H9 (cell line): ENCODE data around the gene TNXB. TPM values are rescaled to one million over a fixed set of nuclear protein-coding genes. Genes with fewer than 3 reads are reported as not detected.

Source experiments
- DNase-seq: peaks from one replicate; pipeline ENCODE4 v3.0.0-alpha.2; 2017
- H2AFZ ChIP-seq: one replicate; pipeline ENCODE4 v1.6.1; 2013; ENCODE audit warnings: mild to moderate bottlenecking, low read length, control low read depth, moderate library complexity
- H2AK5ac ChIP-seq: 2 replicates; pipeline ENCODE4 v1.6.1; 2013; ENCODE audit warnings: low read length, control low read depth, mixed read lengths; ENCODE audit not compliant: insufficient read length
- H2BK120ac ChIP-seq: one replicate; pipeline ENCODE4 v1.6.1; 2013; ENCODE audit warnings: low read depth, mild to moderate bottlenecking, low read length, control low read depth, inconsistent platforms; ENCODE audit not compliant: poor library complexity, severe bottlenecking
- H2BK12ac ChIP-seq: 2 replicates; pipeline ENCODE4 v1.6.1; 2013; ENCODE audit warnings: low read length, control low read depth, mixed read lengths, low read depth; ENCODE audit not compliant: insufficient read length
- H2BK15ac ChIP-seq: 2 replicates; pipeline ENCODE4 v1.6.1; 2013; ENCODE audit warnings: low read depth, low read length, control low read depth
- H2BK20ac ChIP-seq: one replicate; pipeline ENCODE4 v1.6.1; 2013; ENCODE audit warnings: low read depth, mild to moderate bottlenecking, low read length, control low read depth, inconsistent platforms; ENCODE audit not compliant: poor library complexity, severe bottlenecking
- H2BK5ac ChIP-seq: 2 replicates; pipeline ENCODE4 v1.6.1; 2013; ENCODE audit warnings: low read length, control low read depth, mixed read lengths; ENCODE audit not compliant: insufficient read length
- H3K14ac ChIP-seq: 2 replicates; pipeline ENCODE4 v1.6.1; 2013; ENCODE audit warnings: low read length, control low read depth; ENCODE audit not compliant: insufficient read depth
- H3K18ac ChIP-seq: 2 replicates; pipeline ENCODE4 v1.6.1; 2013; ENCODE audit warnings: low read depth, mild to moderate bottlenecking, mixed read lengths, low read length, control low read depth; ENCODE audit not compliant: insufficient read length
- H3K23ac ChIP-seq: 2 replicates; pipeline ENCODE4 v1.6.1; 2013; ENCODE audit warnings: low read length, control low read depth, mixed read lengths, low read depth; ENCODE audit not compliant: insufficient read length
- H3K23me2 ChIP-seq: 2 replicates; pipeline ENCODE4 v1.6.1; 2013; ENCODE audit warnings: low read depth, mild to moderate bottlenecking, mixed read lengths, low read length, control low read depth; ENCODE audit not compliant: insufficient read length, poor library complexity, severe bottlenecking
- H3K27ac ChIP-seq: 2 replicates; pipeline ENCODE4 v1.5.1; 2013; ENCODE audit warnings: low read length, control low read depth, mixed read lengths, low read depth; ENCODE audit not compliant: insufficient read length
- H3K27me3 ChIP-seq: 2 replicates; pipeline ENCODE4 v1.6.1; 2013; ENCODE audit warnings: low read length, control low read depth, inconsistent platforms; ENCODE audit not compliant: insufficient read depth
- H3K4ac ChIP-seq: 2 replicates; pipeline ENCODE4 v1.6.1; 2013; ENCODE audit warnings: low read depth, mild to moderate bottlenecking, control low read depth, inconsistent platforms, low read length, moderate library complexity
- H3K4me1 ChIP-seq: 2 replicates; pipeline ENCODE4 v1.6.1; 2013; ENCODE audit warnings: low read length, control low read depth, inconsistent platforms; ENCODE audit not compliant: insufficient read depth
- H3K4me2 ChIP-seq: 2 replicates; pipeline ENCODE4 v1.6.1; 2013; ENCODE audit warnings: low read length, control low read depth, mixed read lengths; ENCODE audit not compliant: insufficient read length, insufficient read depth
- H3K56ac ChIP-seq: 2 replicates; pipeline ENCODE4 v1.6.1; 2013; ENCODE audit warnings: low read depth, mild to moderate bottlenecking, mixed read lengths, low read length, control low read depth; ENCODE audit not compliant: insufficient read length
- H3K79me1 ChIP-seq: 2 replicates; pipeline ENCODE4 v1.6.1; 2013; ENCODE audit warnings: low read depth, mild to moderate bottlenecking, moderate library complexity, low read length, control low read depth, inconsistent platforms; ENCODE audit not compliant: insufficient read depth, poor library complexity, severe bottlenecking
- H3K79me2 ChIP-seq: 2 replicates; pipeline ENCODE4 v1.6.1; 2013; ENCODE audit warnings: low read length, control low read depth, inconsistent platforms; ENCODE audit not compliant: insufficient read depth
- H3K9ac ChIP-seq: 2 replicates; pipeline ENCODE4 v1.6.1; 2013; ENCODE audit warnings: low read length, control low read depth, mixed read lengths; ENCODE audit not compliant: insufficient read length; ENCODE audit errors: extremely low read depth
- H3K9me3 ChIP-seq: one replicate; pipeline ENCODE4 v1.6.1; 2013; ENCODE audit warnings: low read depth, low read length, inconsistent platforms; ENCODE audit not compliant: control insufficient read depth
- H3T11ph ChIP-seq: one replicate; pipeline ENCODE4 v1.6.1; 2013; ENCODE audit warnings: mild to moderate bottlenecking, low read length, control low read depth, inconsistent platforms
- H4K20me1 ChIP-seq: one replicate; pipeline ENCODE4 v1.6.1; 2013; ENCODE audit not compliant: control insufficient read depth, insufficient read length, insufficient read depth
- H4K5ac ChIP-seq: 2 replicates; pipeline ENCODE4 v1.6.1; 2013; ENCODE audit warnings: low read depth, mild to moderate bottlenecking, mixed read lengths, low read length, control low read depth; ENCODE audit not compliant: insufficient read length
- H4K8ac ChIP-seq: replicated peaks from 2 replicates; pipeline ENCODE4 v1.6.1; 2013; ENCODE audit warnings: low read length, control low read depth, mixed read lengths, low read depth; ENCODE audit not compliant: insufficient read length
- H4K91ac ChIP-seq: 2 replicates; pipeline ENCODE4 v1.6.1; 2013; ENCODE audit warnings: low read depth, mild to moderate bottlenecking, moderate library complexity, mixed read lengths, low read length, control low read depth; ENCODE audit not compliant: insufficient read length
- H3K27ac Mint-ChIP-seq, 3 experiments: 2 replicates in 2 of 3; 3 replicates in 1 of 3; pipeline ENCODE4 v1.8.0; 2020 to 2021; ENCODE audit warnings: mixed read lengths in 3 of 3, mild to moderate bottlenecking in 1 of 3, moderate library complexity in 1 of 3
- H3K27me3 Mint-ChIP-seq: 2 replicates; pipeline ENCODE4 v1.8.0; 2021; ENCODE audit warnings: low read depth, mild to moderate bottlenecking, moderate library complexity, mixed read lengths
- H3K36me3 Mint-ChIP-seq, 3 experiments: 2 replicates in 2 of 3; 3 replicates in 1 of 3; pipeline ENCODE4 v1.8.0; 2020 to 2021; ENCODE audit warnings: low read depth in 3 of 3, mixed read lengths in 3 of 3; ENCODE audit not compliant: insufficient read depth in 1 of 3
- H3K4me1 Mint-ChIP-seq, 2 experiments: 2 replicates each; pipeline ENCODE4 v1.8.0; 2020; ENCODE audit warnings: mixed read lengths in 2 of 2
- H3K4me3 Mint-ChIP-seq, 2 experiments: 2 replicates in 1 of 2; 3 replicates in 1 of 2; pipeline ENCODE4 v1.8.0; 2020 to 2021; ENCODE audit warnings: mild to moderate bottlenecking in 2 of 2, mixed read lengths in 2 of 2, moderate library complexity in 1 of 2
- H3K9me3 Mint-ChIP-seq, 2 experiments: 2 replicates in 1 of 2; 3 replicates in 1 of 2; pipeline ENCODE4 v1.8.0; 2020; ENCODE audit warnings: mild to moderate bottlenecking in 2 of 2, mixed read lengths in 2 of 2, moderate library complexity in 1 of 2
- WGBS: extraction: QIAGEN DNeasy Blood & Tissue Kit; methylation state at CpG from one replicate; pipeline ENCODE4 v1.1.7; 2013; ENCODE audit warnings: missing lambda C conversion rate, low lambda C conversion rate, mixed read lengths; ENCODE audit not compliant: insufficient read length; ENCODE audit errors: extremely low coverage; 5-methylcytosine and 5-hydroxymethylcytosine counted together
- total RNA-seq: library from RNA; stranded (reverse); gene quantifications from 2 replicates; pipeline ENCODE4 v1.2.1, GENCODE V29; 2021
- TF ChIP-seq, protein P1 (sequence below): fragments of 200-600 bp; sonication (generic); conservative IDR thresholded peaks from 3 replicates; pipeline ENCODE4 v1.8.0; 2021; ENCODE audit warnings: antibody characterized with exemption, mild to moderate bottlenecking

TNXB gene
- total RNA-seq, 1 experiment from 2014 or later: 5.0 TPM

DNA sequence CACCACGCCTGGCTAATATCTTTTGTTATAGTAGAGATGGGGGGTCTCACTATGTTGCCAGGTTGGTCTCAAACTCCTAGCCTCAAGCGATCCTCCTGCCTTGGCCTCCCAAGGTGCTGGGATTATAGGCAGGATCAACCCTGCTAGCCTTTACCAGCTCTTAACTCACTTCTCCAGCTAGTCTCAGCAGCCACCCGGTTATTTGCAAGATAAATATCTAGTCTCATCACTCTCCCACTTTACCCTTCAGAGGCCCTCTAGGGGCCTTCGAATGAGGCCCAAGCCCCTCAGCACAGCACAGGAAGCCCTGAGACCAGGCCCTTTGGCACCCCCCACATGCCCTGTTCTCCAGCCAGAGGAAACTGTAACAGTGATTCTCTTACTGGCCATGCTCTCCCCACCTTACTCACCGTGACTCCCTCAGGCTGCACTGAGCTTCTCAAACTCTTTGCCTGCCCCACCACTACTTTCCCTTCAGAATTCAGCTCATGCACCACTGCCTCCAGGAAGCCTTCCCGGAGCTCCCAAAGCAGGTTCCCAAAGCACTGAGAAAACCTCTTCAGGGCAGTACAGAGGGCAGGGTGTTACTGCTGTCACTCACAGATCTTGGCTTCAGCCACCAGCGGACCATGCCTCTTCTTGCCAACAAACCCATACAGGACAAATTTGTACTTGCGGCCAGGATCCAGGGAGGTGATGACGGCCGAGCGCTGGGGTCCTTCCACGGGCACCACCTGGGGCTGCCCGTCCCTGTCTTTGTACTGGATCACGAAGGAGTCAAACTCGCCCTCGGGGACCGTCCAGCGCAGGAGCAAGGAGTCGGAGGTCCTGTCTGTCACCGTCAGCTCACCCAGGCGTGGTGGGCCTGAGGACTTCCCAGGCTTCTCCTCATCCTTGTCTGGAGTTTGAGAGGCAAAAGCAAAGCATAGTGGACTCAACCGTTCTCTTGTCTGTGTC lies 25.0 kb downstream of the TNXB start:
- H3K27ac Mint-ChIP-seq: peak overlapping the region in 1 of 3 experiments; percentile 21; a peak in 2 of 7 replicates
- H3K4me3 Mint-ChIP-seq: no peak overlapping the region

More for the DNA sequence above, 25.0 kb downstream of the TNXB start:
- Histone ChIP-seq H3K9me3 (no peaks in the 10 kb centered on the region), H3K14ac (no peak overlapping the region), H2BK20ac (no peak overlapping the region), H2AFZ (no peak overlapping the region), H3K4me1 (no peaks in the 10 kb centered on the region), H2BK15ac (no peak overlapping the region), H2BK5ac (no peak overlapping the region), H3K27ac (no peak overlapping the region), H4K8ac (no peak overlapping the region), H4K5ac (no peak overlapping the region), H4K91ac (no peak overlapping the region), H3K4ac (no peak overlapping the region), H3K9ac (no peak overlapping the region), H3K27me3 (no peaks in the 10 kb centered on the region; the same call in 1 of the 2 replicates), H4K20me1 (no peaks in the 10 kb centered on the region), H3K18ac (no peak overlapping the region), H3K23me2 (peaks cover 3% of the 10 kb centered on the region), H3K56ac (no peak overlapping the region), H3K79me1 (no peaks in the 10 kb centered on the region), H2BK12ac (no peak overlapping the region), H3K79me2 (no peaks in the 10 kb centered on the region), H3K23ac (no peak overlapping the region), H2AK5ac (no peak overlapping the region), H2BK120ac (no peak overlapping the region), H3T11ph (no peak overlapping the region), H3K4me2 (no peak overlapping the region)
- DNase-seq: no peak
- Mint-ChIP-seq H3K36me3 (no peaks in the 10 kb centered on the region), H3K27me3 (peaks cover 26% of the 10 kb centered on the region), H3K9me3 (no peaks in the 10 kb centered on the region), H3K4me1 (peaks cover 12 to 27% of the 10 kb centered on the region in 2 experiments)
- TF ChIP-seq, protein P1, sequence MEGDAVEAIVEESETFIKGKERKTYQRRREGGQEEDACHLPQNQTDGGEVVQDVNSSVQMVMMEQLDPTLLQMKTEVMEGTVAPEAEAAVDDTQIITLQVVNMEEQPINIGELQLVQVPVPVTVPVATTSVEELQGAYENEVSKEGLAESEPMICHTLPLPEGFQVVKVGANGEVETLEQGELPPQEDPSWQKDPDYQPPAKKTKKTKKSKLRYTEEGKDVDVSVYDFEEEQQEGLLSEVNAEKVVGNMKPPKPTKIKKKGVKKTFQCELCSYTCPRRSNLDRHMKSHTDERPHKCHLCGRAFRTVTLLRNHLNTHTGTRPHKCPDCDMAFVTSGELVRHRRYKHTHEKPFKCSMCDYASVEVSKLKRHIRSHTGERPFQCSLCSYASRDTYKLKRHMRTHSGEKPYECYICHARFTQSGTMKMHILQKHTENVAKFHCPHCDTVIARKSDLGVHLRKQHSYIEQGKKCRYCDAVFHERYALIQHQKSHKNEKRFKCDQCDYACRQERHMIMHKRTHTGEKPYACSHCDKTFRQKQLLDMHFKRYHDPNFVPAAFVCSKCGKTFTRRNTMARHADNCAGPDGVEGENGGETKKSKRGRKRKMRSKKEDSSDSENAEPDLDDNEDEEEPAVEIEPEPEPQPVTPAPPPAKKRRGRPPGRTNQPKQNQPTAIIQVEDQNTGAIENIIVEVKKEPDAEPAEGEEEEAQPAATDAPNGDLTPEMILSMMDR: no peak
- WGBS: no CpG with 5 or more reads among the region's 22 CpGs
